NCI-H345 (cell line): Measurements from ENCODE around the gene CECR2.

ENCODE experiments used
- DNase-seq: peaks from one replicate; lab custom pipeline; 2025; lab: John Stamatoyannopoulos, UW

Gene CECR2

DNA sequence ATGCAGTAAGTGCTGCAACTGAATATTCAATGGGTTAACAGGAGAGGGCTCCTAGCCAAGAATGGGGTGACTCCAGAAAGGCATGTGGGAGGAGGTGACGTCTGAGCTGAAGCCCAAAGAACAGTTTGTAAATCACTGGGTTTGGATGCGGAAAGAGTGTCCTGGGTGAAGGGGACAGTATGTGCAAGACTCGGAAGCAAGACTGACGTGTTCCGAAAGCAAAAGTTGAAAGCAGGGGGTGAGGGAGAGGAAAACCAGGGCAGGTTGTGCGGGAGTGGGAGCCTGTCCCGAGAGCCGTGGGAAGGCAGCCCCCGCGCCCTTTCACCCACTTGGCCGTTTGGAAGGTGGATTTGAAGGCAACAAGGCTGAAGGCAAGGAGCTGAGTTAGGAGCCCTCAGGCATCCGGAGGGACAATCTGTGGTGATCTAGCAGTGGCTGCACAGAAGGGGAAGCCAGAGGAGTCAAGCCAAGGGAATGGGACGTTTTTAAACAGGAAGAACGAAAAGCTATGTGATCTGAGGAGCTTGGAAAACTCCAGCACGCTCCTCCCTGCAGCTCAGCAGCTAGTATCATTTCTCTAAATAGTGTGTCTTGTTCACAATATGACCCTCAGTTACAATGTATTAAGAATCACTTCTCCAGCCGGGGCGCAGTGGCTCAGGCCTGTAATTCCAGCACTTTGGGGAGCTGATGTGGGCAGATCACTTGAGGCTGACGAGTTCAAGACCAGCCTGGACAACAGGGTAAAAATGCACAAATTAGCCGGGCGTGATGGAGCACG is 201.8 kb downstream of the CECR2 start:
- DNase-seq, result no peak

DNA sequence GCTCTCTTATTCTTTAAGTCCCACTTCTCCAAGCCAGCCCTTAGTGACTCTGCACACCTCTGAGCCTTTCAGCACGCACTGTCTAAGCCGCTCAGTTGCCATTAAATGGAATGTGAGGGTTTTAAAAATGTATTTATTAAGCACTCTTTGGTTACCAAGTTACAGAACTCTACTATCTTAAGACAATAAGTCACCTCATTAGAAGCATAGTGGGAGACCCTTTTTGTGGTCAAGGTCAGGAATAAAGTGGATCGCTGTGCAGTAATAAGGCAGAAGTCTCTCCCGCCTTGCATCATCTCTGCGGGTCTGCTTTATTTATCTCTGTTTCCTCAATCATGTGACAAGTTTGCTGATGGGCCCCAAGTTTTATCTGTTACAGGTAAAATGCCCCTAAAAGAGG is 205.9 kb downstream of the CECR2 start:
- DNase-seq, result no peak

DNA sequence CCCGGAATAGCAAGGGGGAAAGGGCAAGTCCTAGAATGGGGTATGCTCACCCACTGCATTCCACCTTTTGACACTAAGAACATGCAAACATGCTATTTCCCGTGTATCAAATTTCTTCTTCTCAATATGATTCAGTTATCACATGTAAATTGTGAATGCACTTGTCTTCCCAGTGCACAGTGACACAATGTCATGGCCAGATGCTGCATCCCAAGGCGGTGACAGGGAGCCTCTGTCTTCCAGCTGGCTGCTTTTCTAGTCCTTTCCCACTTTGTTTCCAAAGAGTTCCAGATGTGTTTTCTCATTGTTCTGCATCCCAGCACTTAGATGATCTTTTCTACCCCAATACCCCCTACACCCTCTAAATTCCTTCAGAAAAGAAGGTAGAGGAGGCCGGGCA is 206.4 kb downstream of the CECR2 start:
- no peak for DNase-seq

DNA sequence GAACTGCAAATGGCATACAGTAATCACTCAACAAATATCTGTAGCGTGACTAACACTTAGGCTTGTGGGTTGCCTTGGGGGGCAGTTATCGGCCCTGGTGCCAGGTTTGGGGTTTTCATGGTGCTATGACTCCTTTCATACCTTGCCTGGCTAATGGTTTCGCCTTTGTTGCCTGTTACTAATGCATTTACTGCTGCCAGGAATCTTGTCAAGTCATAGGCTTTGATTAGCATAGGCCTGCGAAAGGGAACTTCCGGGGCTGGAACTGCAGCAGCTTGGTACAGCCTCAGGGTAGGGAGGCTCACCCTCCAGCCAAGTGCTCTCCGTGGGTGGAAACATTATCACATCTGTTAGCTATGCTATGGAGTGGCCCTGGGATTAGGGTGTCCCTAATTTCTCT is 207.2 kb downstream of the CECR2 start:
- peak; percentile 36 for DNase-seq

DNA sequence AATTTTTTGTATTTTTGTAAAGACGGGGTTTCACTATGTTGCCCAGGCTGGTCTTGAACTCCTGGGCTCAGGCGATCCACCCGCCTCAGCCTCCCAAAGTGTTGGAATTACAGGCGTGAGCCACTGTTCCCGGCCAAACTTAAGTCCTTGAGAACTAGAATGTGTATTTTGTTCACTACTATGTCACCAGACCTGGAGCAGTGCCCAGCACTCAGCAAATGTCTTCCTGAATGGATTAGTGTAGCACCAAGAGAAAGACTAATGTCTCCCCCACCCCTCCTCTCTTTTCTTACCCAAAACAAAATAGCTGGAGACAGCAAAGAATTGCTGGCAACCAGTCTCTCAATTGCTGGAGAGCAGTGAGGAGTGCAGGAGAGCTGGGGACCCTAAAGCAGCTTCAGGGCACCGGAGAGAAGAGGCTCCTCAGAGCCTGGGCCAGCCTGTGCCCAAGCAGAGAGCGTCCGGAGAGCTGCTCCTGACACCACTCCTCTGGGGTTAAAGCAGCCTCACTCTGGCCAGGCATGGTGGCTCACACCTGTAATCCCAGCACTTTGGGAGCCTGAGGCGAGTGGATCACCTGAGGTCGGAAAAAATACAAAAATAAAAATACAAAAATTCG is 209.0 kb downstream of the CECR2 start:
- DNase-seq, result no peak

DNA sequence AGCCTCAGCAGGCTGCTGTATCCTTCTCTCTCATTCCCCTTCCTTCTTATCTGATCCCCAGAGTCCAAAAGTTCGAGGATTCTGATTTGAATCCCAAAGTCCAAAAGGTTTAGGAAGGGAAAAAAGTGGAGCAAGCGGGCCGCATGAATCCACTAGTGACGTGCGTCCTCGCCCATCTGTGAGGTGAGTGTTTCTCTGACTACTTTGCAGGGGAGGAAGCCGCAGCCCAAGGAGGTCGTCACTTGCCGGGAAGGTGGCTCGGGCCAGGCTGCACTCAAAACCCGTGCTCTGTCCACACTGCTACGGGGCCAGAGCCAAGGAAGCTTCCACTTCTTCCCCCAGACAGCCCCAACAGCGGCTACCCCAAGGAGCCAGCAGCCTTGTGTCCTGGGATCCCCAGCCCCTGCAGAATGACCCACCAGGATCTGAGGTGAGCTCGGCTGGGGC is 210.3 kb downstream of the CECR2 start:
- DNase-seq, result no peak

DNA sequence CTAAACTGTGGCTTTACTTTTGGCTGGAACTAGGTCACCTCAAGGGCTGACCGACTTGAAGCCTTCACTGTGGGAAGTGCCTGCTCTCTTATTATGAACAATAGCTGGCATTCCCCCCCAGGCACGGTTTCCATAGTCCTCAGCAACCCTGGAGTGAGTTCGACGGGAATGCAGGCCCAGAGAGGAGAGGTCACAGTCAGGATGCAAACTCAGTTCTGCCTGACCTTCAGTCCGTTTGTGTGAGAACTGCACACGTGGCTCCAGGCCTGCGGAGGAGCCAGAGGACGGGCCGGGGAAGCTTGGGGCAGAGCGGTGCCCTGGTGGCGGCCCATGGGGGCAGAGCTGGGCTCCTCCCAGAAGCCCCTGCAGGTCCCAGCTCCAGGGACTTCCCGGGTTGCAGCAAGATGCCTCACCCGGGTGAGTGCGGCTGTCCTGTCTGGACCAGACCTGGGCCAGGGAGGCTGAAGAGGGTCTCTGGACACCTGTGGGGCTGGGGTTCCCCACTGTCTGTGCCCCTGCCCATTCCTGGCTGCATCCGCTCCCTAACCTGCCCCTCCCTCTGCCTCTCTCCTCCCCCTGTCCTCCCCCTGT is 211.3 kb downstream of the CECR2 start:
- no peak for DNase-seq

DNA sequence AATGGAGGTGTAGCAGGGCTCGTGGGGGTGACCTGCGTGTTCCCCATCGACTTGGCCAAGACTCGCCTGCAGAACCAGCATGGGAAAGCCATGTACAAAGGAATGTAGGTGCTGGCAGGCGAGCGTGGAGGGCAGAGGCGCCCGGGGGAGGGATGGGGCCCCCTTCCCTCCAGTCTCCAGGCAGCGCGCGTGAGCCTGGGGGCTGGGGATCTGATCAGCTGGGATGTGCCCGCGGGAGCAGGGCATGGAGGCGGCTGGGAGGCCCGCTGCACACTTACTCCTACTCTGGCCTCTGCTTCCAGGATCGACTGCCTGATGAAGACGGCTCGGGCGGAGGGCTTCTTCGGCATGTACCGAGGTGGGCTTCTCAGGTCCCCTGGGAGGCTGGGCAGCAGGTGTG is 211.8 kb downstream of the CECR2 start:
- no peak for DNase-seq

DNA sequence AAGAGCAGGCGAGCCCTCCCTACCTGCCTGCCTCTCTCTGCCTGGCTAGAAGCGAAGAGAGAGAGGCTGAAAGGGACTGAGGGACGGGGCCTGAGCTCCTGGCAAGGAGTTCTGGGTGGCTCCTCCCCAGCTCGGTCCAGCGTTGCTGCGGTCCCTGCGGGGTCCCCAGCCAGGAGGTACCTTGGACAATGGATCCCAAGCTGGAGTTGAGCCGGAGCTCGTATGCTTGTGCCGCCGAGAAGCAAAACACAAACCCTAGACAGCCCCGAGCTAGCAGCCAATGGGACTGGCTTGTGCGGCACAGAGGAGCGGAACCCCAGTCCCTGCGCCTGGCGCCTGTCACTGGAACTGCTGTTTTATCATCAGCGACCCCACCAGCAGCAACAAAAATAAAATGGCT is 212.4 kb downstream of the CECR2 start:
- DNase-seq, result no peak

DNA sequence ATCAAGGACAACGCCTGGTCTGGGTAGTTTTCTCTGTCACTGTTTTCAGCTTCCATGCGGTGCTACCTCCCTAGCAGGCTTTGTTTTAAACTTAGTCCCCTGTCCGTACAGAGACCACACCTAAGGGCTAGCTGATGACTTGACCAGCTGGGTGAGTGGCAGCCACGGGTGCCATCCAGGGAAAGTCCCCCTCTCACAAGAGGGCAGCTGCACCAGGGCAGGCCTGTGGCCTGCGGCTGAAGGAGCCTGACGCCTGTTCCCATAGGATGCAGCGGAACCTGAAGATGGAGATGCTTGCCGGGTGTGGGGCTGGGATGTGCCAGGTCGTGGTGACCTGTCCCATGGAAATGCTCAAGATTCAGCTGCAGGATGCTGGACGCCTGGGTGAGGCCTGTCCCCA is 213.9 kb downstream of the CECR2 start:
- DNase-seq, result no peak

DNA sequence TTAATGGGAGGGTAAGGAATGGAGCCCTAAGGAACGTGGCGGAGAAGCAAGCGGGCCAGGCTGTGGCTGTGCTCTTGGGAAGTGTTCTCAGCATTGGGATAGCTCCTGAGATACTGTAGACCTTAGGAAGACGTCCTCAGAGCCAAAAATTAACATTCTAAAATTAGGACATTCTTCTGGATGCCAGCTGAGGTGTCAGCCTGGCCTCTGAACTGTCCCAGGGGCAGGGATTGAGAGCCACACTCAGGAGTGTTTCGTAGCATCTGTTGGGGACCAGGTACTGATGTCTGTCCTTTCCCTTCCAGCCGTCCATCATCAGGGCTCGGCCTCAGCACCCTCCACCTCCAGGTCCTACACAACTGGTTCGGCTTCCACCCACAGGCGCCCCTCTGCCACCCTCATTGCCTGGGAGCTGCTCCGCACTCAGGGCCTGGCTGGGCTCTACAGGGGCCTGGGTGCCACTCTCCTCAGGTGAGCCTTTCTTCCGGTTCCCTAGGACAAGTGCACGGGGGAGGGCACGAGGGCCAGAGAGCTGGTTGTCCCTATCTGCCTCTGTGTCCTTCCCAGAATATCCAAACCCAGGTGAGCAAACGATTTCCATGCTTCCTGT is 217.7 kb downstream of the CECR2 start:
- no peak for DNase-seq

DNA sequence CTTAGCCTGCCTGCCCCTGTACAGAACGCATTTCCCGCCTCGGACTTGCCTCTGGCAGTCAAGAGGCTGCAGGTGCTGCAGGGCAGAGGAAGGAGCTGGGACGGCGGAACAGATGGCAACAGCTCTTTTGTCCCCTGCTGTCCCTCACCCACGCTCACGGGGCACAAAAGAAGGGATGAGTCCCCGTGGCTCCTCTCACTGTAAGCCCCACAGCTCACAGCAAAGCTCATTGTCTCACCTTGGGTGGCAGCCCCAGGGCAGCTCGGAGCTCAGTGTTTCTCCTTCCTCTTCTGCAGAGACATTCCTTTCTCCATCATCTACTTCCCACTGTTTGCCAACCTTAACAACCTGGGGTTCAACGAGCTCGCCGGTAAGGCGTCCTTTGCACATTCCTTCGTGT is 218.4 kb downstream of the CECR2 start:
- DNase-seq, result no peak

DNA sequence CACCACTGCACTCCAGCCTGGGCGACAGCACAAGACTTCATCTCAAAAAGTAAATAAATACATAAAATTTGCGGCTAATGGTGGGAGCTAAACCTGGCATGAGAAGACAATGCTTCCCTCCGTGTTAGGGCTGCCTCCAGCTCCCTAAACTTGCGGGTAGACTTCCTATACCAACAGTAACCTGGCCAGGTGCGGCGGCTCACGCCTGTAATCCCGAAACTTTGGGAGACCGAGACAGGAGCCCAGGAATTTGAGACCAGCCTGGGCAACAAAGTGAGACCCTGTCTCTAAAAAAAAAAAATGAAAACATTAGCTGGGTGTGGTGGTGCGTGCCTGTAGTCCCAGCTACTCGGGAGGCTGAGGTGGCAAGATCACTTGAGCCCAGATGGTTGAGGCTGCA is 219.3 kb downstream of the CECR2 start:
- no peak for DNase-seq

DNA sequence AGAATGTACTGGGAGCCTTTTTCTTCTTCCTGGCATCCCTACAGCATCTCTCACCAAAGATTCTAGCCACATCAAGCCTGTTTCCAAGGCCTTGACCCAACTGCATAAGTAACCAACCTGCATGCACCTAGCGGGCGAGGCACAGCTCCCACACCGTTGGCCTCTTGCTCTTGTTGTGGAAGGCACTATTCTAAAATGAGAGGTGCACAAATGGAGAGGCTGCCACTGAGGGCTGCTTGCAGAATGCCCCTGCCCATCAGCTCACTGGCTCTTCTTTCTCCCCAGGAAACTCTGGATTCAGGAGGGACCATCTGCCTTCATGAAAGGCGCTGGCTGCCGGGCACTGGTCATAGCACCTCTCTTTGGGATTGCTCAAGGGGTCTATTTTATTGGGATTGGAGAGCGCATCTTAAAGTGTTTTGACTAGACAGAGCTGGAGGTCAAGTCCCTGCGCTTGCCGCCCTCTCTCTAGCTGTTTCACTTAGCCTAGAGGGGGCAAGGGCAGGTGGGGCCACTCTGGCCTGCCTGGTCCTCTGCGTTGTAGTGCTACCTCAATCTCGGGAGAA is 220.6 kb downstream of the CECR2 start:
- no peak for DNase-seq

DNA sequence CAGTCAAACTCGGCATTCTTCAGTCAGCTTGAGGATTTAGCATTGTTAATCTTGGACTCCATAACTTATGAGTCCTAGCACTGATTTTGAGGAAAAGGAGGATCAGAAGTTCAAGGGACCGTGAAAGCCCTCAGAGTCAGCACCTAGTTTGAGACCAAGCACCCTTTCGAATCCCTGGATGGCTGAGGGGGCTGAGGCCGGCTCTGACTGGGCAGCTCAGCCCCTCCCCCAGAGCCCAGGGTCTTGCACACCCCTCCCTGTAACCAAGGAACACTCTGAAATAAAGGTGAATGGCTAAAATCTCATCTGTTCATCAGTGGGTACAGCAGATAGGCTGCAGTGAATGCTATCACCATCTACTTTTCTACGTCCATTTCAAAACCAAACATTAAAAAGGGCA is 221.3 kb downstream of the CECR2 start:
- DNase-seq, result no peak

DNA sequence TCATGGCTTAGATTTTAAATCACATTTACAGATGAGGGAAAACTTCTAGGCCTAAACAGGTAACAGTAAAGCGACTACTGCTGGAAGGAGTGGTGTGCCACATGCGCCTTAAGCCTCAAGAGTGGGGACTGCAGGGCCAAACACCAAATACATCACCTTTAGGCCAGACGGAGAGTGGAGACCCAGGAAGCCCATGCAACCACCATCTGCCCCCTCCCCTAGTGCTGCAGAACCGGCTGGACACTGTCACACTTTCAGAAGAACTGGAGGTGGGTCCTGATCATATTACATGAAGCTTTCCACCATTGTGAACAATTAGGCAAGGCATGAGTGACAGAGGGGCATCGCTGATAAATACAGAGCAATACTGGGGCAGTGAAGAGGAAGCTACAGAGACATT is 222.9 kb downstream of the CECR2 start:
- DNase-seq, result no peak

DNA sequence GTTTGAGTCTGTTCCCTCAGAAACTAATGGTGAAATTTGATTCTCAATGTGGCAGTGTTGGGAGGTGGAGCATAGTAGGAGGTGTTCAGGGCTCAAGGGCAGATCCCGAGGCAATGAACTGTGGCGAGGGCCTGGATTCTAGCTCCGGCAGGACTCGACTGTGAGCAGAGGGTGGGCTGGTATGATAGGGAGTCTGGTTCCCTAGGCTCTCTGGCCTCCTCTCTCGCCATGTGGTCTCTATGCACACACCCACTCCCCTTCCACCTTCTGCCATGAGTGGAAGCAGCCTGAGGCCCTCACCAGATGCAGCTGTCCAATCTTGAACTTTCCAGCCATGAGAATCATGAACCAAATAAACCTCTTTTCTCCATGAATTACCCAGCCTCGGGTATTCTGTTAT is 227.0 kb downstream of the CECR2 start:
- no peak for DNase-seq

DNA sequence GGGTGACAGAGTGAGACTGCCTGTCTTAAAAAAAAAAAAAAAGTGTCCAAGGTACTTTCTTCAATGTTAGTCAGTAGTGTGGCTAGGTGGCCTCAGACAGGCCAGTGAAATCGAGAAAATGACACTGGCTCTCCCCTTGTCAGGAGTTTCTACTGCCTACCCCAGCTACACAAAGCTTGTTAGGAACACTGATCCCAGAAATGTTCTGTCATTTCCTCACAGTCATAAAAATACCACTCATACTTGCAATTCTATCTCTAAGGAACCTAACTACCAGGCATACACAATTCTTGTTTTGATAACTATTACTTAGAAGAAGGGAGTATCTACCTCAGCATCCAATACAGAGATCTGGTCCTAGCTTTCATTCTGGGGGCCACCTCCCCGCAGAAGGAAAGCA is 228.0 kb downstream of the CECR2 start:
- DNase-seq, result no peak

DNA sequence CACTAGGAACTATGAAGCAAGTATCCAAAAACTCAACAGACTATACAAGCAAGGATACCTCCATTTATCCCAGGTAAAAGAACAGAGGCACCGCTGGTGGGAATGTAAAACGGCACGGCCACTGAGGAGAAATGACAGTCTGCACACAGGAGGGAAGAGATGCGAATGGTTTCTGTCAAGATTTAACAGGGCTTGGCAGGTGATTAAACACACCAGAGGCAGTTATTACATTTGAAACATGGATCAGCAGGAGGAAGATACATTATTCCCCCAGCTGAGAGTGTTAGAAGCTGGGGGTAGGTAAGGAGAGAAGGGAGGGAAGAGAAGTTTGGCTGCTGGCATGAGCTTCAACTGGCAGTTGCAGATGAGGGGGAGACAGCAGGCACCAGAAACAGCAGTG is 229.1 kb downstream of the CECR2 start:
- no peak for DNase-seq

DNA sequence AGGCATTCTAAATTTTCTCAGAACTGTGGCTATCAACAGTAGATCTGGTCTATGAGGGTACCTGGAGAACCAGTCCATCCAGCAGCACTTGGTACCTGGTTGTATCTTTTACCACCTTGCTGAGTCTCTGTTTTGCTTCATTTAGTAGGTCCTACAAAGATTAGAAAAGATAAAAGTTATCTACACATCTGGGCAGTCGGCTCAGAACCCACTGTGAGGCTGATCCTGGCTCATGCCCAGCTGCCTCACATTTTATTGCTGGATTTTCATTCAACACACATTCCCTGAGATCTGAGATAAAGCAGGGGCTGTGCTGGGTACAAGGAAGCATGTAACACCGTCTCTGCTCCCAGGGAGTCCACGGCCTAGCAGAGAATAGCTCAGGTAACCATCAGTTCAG is 231.8 kb downstream of the CECR2 start:
- DNase-seq, result no peak

DNA sequence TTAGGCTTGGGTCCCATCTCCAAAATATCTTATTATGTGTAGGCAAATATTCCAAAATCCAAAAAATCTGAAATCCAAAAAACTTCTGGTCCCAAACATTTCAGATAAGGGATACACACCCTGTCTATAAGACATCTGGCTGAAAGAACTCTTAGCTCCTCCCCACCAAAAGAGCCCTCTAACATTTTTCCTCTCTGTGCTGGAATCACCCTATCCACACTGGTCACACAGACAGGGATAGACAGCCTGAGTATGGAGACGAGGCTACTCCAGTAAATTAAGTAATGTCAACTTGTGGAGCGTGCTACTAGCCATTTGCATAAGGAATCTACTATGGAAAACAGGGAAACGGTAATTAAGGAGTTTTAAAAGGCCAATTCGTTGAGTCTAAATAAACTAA is 234.4 kb downstream of the CECR2 start:
- DNase-seq, result no peak

DNA sequence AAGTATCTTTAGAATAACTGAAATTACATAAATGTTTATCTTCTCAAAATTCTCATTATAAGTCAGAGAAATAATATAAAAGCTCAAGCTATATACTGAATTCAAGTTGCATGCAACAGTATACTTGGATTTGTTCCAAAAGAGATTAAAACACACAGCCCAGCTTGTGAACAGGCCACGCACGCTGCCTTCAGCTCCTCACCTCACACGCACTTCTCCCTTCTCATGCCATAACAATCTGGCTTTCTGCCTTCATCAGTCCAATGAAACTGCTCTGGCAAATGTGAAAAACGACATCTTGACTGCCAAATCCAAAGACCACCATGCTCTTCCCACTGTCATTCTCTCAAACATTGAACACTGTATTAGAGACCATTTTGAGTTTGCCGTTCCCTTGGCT is 237.2 kb downstream of the CECR2 start:
- no peak for DNase-seq
